IMR-90 (cell line): ENCODE measurements around the gene WASL. TPM values are rescaled to one million over a fixed set of nuclear protein-coding genes. Genes with fewer than 3 reads are reported as not detected.

Source experiments
- ATAC-seq: fragments of 200-7000 bp; cut with Tn5 transposase; 2 replicates; pipeline ENCODE4 v1.9.1; 2020; ENCODE audit warnings: low read depth, mild to moderate bottlenecking, moderate library complexity
- BruUV-seq: library from RNA; stranded (reverse); fragments of 400-500 nt; replicated peaks from 2 replicates; lab custom pipeline; 2021; lab: Mats Ljungman, UMichigan
- CTCF ChIA-PET: fragments of 300-600 bp; formaldehyde crosslinking; extraction: SDS; loops from one replicate; lab custom pipeline; 2021; ENCODE audit warnings: antibody characterized with exemption; lab: Yijun Ruan, JAX
- POLR2A ChIA-PET: fragments of 300-600 bp; sonication (Branson Sonifier 250); formaldehyde crosslinking; loops from one replicate; lab custom pipeline; 2022; ENCODE audit warnings: antibody characterized with exemption; ENCODE audit not compliant: unreplicated experiment; lab: Charles Lee
- DNase-seq: peaks from one replicate; pipeline ENCODE4 v3.0.0; 2013
- H2AFZ ChIP-seq: replicated peaks from 2 replicates; pipeline ENCODE3; 2013; ENCODE audit warnings: low read length, mild to moderate bottlenecking; ENCODE audit not compliant: poor library complexity
- H2AK5ac ChIP-seq: 2 replicates; pipeline ENCODE4 v1.6.1; 2013; ENCODE audit warnings: low read depth, low read length, inconsistent platforms
- H2AK9ac ChIP-seq: replicated peaks from 2 replicates; pipeline ENCODE3; 2013; ENCODE audit warnings: mild to moderate bottlenecking, low read depth, low read length, moderate library complexity; ENCODE audit not compliant: poor library complexity
- H2BK120ac ChIP-seq: 2 replicates; pipeline ENCODE4 v1.6.1; 2013; ENCODE audit warnings: low read depth, low read length, inconsistent platforms
- H2BK15ac ChIP-seq: 3 replicates; pipeline ENCODE4 v1.6.1; 2013; ENCODE audit warnings: low read depth, low read length, inconsistent platforms
- H2BK20ac ChIP-seq: 2 replicates; pipeline ENCODE4 v1.6.1; 2013; ENCODE audit warnings: low read depth, mild to moderate bottlenecking, inconsistent platforms, low read length, moderate library complexity
- H2BK5ac ChIP-seq: 2 replicates; pipeline ENCODE4 v1.6.1; 2013; ENCODE audit warnings: mild to moderate bottlenecking, low read depth, low read length, inconsistent platforms; ENCODE audit not compliant: poor library complexity, severe bottlenecking
- H3K14ac ChIP-seq: replicated peaks from 2 replicates; pipeline ENCODE4 v1.6.1; 2013; ENCODE audit warnings: low read depth, low read length, inconsistent platforms
- H3K18ac ChIP-seq: 2 replicates; pipeline ENCODE4 v1.6.1; 2013; ENCODE audit warnings: low read depth, low read length, control low read depth
- H3K23ac ChIP-seq: 2 replicates; pipeline ENCODE4 v1.6.1; 2013; ENCODE audit warnings: low read depth, low read length, inconsistent platforms
- H3K27ac ChIP-seq: 2 replicates; pipeline ENCODE4 v1.5.1; 2013; ENCODE audit warnings: mild to moderate bottlenecking, control low read depth, low read length; ENCODE audit not compliant: insufficient read depth
- H3K27me3 ChIP-seq: 2 replicates; pipeline ENCODE4 v1.6.1; 2013; ENCODE audit warnings: low read length; ENCODE audit not compliant: control insufficient read depth, insufficient read depth
- H3K36me3 ChIP-seq: 2 replicates; pipeline ENCODE4 v1.6.1; 2013; ENCODE audit warnings: low read length, mixed read lengths; ENCODE audit not compliant: control insufficient read depth, insufficient read depth
- H3K4ac ChIP-seq: 2 replicates; pipeline ENCODE4 v1.6.1; 2013; ENCODE audit warnings: low read depth, low read length, inconsistent platforms
- H3K4me1 ChIP-seq: 2 replicates; pipeline ENCODE4 v1.6.1; 2013; ENCODE audit warnings: low read length, mixed read lengths; ENCODE audit not compliant: control insufficient read depth, insufficient read depth
- H3K4me2 ChIP-seq: 2 replicates; pipeline ENCODE4 v1.6.1; 2013; ENCODE audit warnings: low read depth, mild to moderate bottlenecking, control low read depth, low read length, moderate library complexity
- H3K4me3 ChIP-seq: 2 replicates; pipeline ENCODE4 v1.5.1; 2013; ENCODE audit warnings: low read depth, mild to moderate bottlenecking, control low read depth, low read length, moderate library complexity; ENCODE audit not compliant: insufficient read depth
- H3K56ac ChIP-seq: 2 replicates; pipeline ENCODE4 v1.6.1; 2013; ENCODE audit warnings: low read length, inconsistent platforms; ENCODE audit not compliant: insufficient read depth; ENCODE audit errors: extremely low read depth
- H3K79me1 ChIP-seq, 2 experiments: 2 replicates each; pipeline ENCODE4 v1.6.1; 2013; ENCODE audit warnings: low read length in 2 of 2, inconsistent platforms in 1 of 2, low read depth in 1 of 2
- H3K9ac ChIP-seq: 2 replicates; pipeline ENCODE4 v1.6.1; 2013; ENCODE audit warnings: low read depth, low read length, control low read depth
- H3K9me1 ChIP-seq: 2 replicates; pipeline ENCODE4 v1.6.1; 2013; ENCODE audit warnings: low read length, inconsistent platforms; ENCODE audit not compliant: insufficient read depth
- H3K9me3 ChIP-seq: 2 replicates; pipeline ENCODE4 v1.6.1; 2013; ENCODE audit warnings: low read length; ENCODE audit not compliant: control insufficient read depth, insufficient read depth
- H4K20me1 ChIP-seq: 2 replicates; pipeline ENCODE4 v1.6.1; 2013; ENCODE audit warnings: low read length, inconsistent platforms; ENCODE audit not compliant: insufficient read depth
- H4K5ac ChIP-seq: 2 replicates; pipeline ENCODE4 v1.6.1; 2013; ENCODE audit warnings: mild to moderate bottlenecking, low read depth, low read length, control low read depth
- H4K8ac ChIP-seq, 2 experiments: 2 replicates each; pipeline ENCODE4 v1.6.1; 2013; ENCODE audit warnings: low read depth in 2 of 2, low read length in 2 of 2, control low read depth in 1 of 2, inconsistent platforms in 1 of 2
- H4K91ac ChIP-seq: 2 replicates; pipeline ENCODE4 v1.6.1; 2013; ENCODE audit warnings: low read depth, low read length, inconsistent platforms; ENCODE audit not compliant: insufficient read depth
- CEBPB ChIP-seq: IDR thresholded peaks from 2 replicates; pipeline ENCODE4 v1.6.1; 2012; ENCODE audit warnings: low read depth, low read length, improper control_type of control experiment
- CTCF ChIP-seq: conservative IDR thresholded peaks from 2 replicates; pipeline ENCODE4 v1.5.1; 2012; ENCODE audit warnings: mild to moderate bottlenecking, low read depth, low read length, improper control_type of control experiment
- ELK1 ChIP-seq: fragments of 150-350 bp; IDR thresholded peaks from 2 replicates; pipeline ENCODE4 v1.6.1; 2016; ENCODE audit warnings: low read depth, mild to moderate bottlenecking, low read length, moderate library complexity, borderline replicate concordance
- MXI1 ChIP-seq: IDR thresholded peaks from 2 replicates; pipeline ENCODE4 v1.6.1; 2012; ENCODE audit warnings: low read depth, mild to moderate bottlenecking, low read length, moderate library complexity, borderline replicate concordance
- dilution Hi-C: fragments of 300-500 bp; cut with HindIII; formaldehyde crosslinking; loops from one replicate; pipeline ENCODE4 v1.14.3; 2018; ENCODE audit warnings: low sequenced_read_pairs; ENCODE audit not compliant: unreplicated experiment
- in situ Hi-C: fragments of 300-500 bp; cut with MboI; formaldehyde crosslinking; loops from 3 replicates; pipeline ENCODE4 v1.14.3; 2019; ENCODE audit warnings: low sequenced_read_pairs, inconsistent platforms, mixed read lengths
- intact Hi-C: fragments of 100-400 bp; cut with micrococcal nuclease; formaldehyde crosslinking; loops from 2 replicates; pipeline ENCODE4 v1.10.0; 2022
- polyA plus RNA-seq, 3 experiments: library from polyadenylated mRNA; depleted of rRNA; stranded (reverse); fragments of >200 nt; gene quantifications; 2 replicates each; pipeline ENCODE4 v1.2.3, GENCODE V29; 2012; ENCODE audit warnings: low replicate concordance in 1 of 3
- total RNA-seq: library from RNA; depleted of rRNA; stranded (reverse); fragments of >200 nt; gene quantifications from 2 replicates; pipeline ENCODE4 v1.2.3, GENCODE V29; 2012

WASL gene
- total and polyA plus RNA-seq, 2 of the 4 experiments (the other 2 are of a cell fraction) = 2.3 to 7.9 TPM

DNA sequence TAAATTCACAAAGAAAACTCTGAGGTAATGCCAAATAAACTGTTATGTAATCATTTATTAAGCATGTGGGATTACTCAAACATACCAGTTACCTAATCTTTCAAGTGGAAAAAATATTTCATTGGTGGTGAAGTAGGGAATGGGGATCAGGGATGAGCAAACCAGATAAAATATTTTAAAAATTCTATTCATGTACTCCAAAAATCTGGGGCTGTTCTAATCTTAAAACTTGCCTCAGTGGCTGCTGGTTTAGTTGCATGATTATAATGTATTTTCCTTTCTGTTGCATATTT lies 73.7 kb downstream of the WASL start:
- Histone ChIP-seq H2AK5ac (no peak overlapping the region), H3K4ac (no peak overlapping the region), H3K36me3 (peaks cover 2% of the 10 kb centered on the region), H2BK15ac (no peak overlapping the region), H3K9me1 (no peaks in the 10 kb centered on the region), H3K18ac (no peak overlapping the region), H3K9me3 (no peaks in the 10 kb centered on the region), H3K4me1 (peaks cover 4% of the 10 kb centered on the region; the same call in 1 of the 2 replicates), H2BK120ac (no peak overlapping the region), H2AFZ (no peak overlapping the region), H3K4me3 (no peak overlapping the region), H3K79me1 (no peaks in the 10 kb centered on the region), H3K27me3 (no peaks in the 10 kb centered on the region), H3K4me2 (no peak overlapping the region), H3K23ac (no peak overlapping the region), H3K9ac (no peak overlapping the region), H3K56ac (no peak overlapping the region), H3K14ac (no peak overlapping the region), H2BK20ac (no peak overlapping the region), H4K91ac (no peak overlapping the region), H2AK9ac (no peak overlapping the region), H4K8ac (no peak overlapping the region), H4K5ac (no peak overlapping the region), H3K27ac (no peak overlapping the region), H2BK5ac (no peak overlapping the region), H4K20me1 (no peaks in the 10 kb centered on the region)
- peak; percentile 25 for DNase-seq
- in situ Hi-C loops (no loop called here), dilution Hi-C loops (no loop called here), intact Hi-C loops (no loop called here)
- TF ChIP-seq CTCF (no peak), CEBPB (peak; percentile 34; the same call in 1 of the 2 replicates), ELK1 (no peak), MXI1 (no peak)
- ChIA-PET CTCF (no interaction called here), POLR2A (no interaction called here)
- BruUV-seq = no TSS peak
- ATAC-seq = peak; percentile 64
